Measurements from ENCODE around the gene ODAD3. TPM values are rescaled to one million over a fixed set of nuclear protein-coding genes. Genes with fewer than 3 reads are reported as not detected.

ODAD3 gene
- total and polyA plus RNA-seq, 10 of the 15 experiments (the other 5 are each of a cell fraction or from before 2014, with no cell fraction given): 0.11 to 0.39 (median 0.28) TPM; not detected in 7

DNA sequence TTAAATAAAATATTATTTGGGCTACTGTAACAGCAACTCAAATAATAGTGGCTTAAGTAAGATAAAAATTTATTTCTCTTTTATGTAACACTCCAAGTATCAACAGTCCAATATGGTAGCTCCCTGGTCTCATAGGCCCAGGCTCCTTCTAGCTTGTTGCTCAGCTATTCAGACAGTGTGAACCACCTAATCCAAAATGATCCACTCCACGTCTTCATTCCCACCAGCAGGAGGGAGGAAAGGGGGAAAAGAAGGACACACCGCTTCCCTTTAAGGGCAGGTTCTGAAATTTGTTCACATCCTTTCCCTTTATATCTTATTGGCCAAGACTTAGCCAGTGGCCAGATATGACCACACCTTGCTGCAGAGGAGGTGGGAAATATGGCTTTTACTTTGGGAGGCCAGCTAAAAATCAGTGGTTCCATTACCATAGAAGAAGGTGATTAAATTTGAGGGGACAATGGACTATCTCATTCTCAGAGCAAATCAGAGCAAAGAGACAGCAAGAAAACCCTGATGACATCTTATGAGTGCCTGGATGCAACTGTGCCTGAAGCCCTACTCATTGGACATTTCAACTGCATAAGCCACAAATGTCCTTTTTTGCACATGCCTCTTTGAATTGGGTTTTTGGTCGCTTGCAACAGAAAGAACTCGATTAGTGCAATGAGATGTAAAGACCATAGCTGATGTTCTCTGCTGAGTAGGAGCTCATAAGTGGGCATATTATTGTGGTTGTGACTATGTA, 43.8 kb downstream of the ODAD3 start:
- no peaks in the 10 kb centered on the region for H3K36me3 ChIP-seq (ENCODE audit: control insufficient read depth in 2 of 2, insufficient read depth in 2 of 2, low read length in 1 of 2)
- no peak overlapping the region for H3K27ac ChIP-seq (ENCODE audit: control insufficient read depth, insufficient read depth)
- H3K4me3 ChIP-seq: no peak overlapping the region
- no peaks in the 10 kb centered on the region for H4K20me1 ChIP-seq (ENCODE audit: control insufficient read depth, insufficient read depth)
- H2AFZ ChIP-seq (ENCODE audit: control insufficient read depth, low read depth, low read length): no peak overlapping the region
- RAD21 ChIA-PET (ENCODE audit: unreplicated experiment): interaction anchor here (0.7 to 1.2 kb wide), 2 partner anchors 17 to 94 kb away, joined by 3 read pairs; partner anchors contain the start of gene SWSAP1
- no peak overlapping the region for H3K4me2 ChIP-seq (ENCODE audit: control insufficient read depth, insufficient read depth)
- no peaks in the 10 kb centered on the region; the same call in 1 of the 3 replicates for H3K9me3 ChIP-seq (replicated peaks; ENCODE audit: control insufficient read depth, insufficient read depth, low read length)
- POLR2A ChIA-PET: interaction anchor here (0.7 to 1.3 kb wide), 3 partner anchors 10 to 228 kb away, joined by 3 to 6 read pairs (median 5); no protein-coding TSS in a partner anchor
- no peak for TF ChIP-seq SMAD5 (IDR thresholded peaks at IDR 0.05; ENCODE audit: low read depth)
- SMC1A ChIA-PET (ENCODE audit: uncharacterized antibody, unreplicated experiment): interaction anchor here (1.5 to 1.9 kb wide), 2 partner anchors 10 to 91 kb away, joined by 3 to 7 read pairs; no protein-coding TSS in a partner anchor
- CTCF ChIA-PET: interaction anchor here (1.0 to 3.1 kb wide), 3 partner anchors 9 to 91 kb away, joined by 3 to 21 read pairs (median 5); partner anchors contain the start of gene SWSAP1
- in situ Hi-C loops (cut with MboI): no loop called here
- H3K79me2 ChIP-seq (ENCODE audit: control insufficient read depth, insufficient read depth, low read length): no peaks in the 10 kb centered on the region
- WGBS (ENCODE audit: insufficient coverage, insufficient replicate concordance, low lambda C conversion rate, missing lambda C conversion rate): 30% methylated on average over 4 of the region's 4 CpGs
- H3K4me1 ChIP-seq (ENCODE audit: control insufficient read depth, insufficient read depth, low read length): no peaks in the 10 kb centered on the region
- intact Hi-C loops (cut with micrococcal nuclease; ENCODE audit: unreplicated experiment): no loop called here
- BruUV-seq (replicated peaks): no TSS peak
- no peaks in the 10 kb centered on the region for H3K27me3 ChIP-seq (replicated peaks in 1 of 2; ENCODE audit: control insufficient read depth in 2 of 2, insufficient read depth in 2 of 2, low read length in 1 of 2)
- FAIRE-seq (no peak), ATAC-seq (no peak), DNase-seq (ENCODE audit: low read depth, low spot score) (no peak)
- H3K9ac ChIP-seq (ENCODE audit: control insufficient read depth, insufficient read depth, low read length): no peak overlapping the region

DNA sequence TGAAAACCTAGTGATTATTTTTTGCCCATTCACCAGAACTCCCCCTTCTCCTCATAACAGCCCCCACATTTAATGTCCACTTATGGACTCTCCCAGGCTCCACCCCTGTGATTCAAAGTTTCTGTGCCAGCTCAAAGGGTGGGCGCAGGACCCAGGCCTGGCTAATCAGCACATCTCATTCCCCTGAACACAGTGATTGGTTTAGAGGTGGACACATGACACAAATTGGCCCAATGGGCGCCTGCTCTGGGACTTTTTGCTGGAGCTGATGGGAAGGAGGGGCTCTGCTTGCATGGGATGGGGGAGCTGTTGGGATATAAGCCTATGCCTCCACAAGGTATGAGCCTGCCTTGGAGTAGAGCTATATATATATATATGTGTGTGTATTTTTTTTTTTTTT, 44.6 kb downstream of the ODAD3 start:
- TF ChIP-seq NFYB (IDR thresholded peaks at IDR 0.05; ENCODE audit: insufficient read depth, low read depth, low read length): peak; percentile 63
- no peak for TF ChIP-seq SREBF2 (IDR thresholded peaks at IDR 0.05; ENCODE audit: low read length)
- H3K79me2 ChIP-seq (ENCODE audit: control insufficient read depth, insufficient read depth, low read length): no peaks in the 10 kb centered on the region

More for the DNA sequence above, 44.6 kb downstream of the ODAD3 start:
- Histone ChIP-seq H3K4me1 (ENCODE audit: control insufficient read depth, insufficient read depth, low read length) (no peaks in the 10 kb centered on the region), H3K9ac (ENCODE audit: control insufficient read depth, insufficient read depth, low read length) (no peak overlapping the region), H3K36me3 (ENCODE audit: control insufficient read depth in 2 of 2, insufficient read depth in 2 of 2, low read length in 1 of 2) (no peaks in the 10 kb centered on the region), H3K4me2 (ENCODE audit: control insufficient read depth, insufficient read depth) (no peak overlapping the region), H2AFZ (ENCODE audit: control insufficient read depth, low read depth, low read length) (no peak overlapping the region), H3K4me3 (no peak overlapping the region), H4K20me1 (ENCODE audit: control insufficient read depth, insufficient read depth) (no peaks in the 10 kb centered on the region), H3K9me3 (replicated peaks; ENCODE audit: control insufficient read depth, insufficient read depth, low read length) (no peaks in the 10 kb centered on the region; the same call in 1 of the 3 replicates), H3K27ac (ENCODE audit: control insufficient read depth, insufficient read depth) (no peak overlapping the region), H3K27me3 (replicated peaks in 1 of 2; ENCODE audit: control insufficient read depth in 2 of 2, insufficient read depth in 2 of 2, low read length in 1 of 2) (no peaks in the 10 kb centered on the region)
- ChIA-PET CTCF (interaction anchor here (1.6 to 3.1 kb wide), 2 partner anchors 9 to 92 kb away, joined by 5 to 21 read pairs; no protein-coding TSS in a partner anchor), SMC1A (ENCODE audit: uncharacterized antibody, unreplicated experiment) (interaction anchor here (1.5 to 1.9 kb wide), 2 partner anchors 10 to 92 kb away, joined by 3 to 7 read pairs; no protein-coding TSS in a partner anchor), POLR2A (interaction anchor here (0.7 to 1.3 kb wide), 2 partner anchors 9 to 29 kb away, joined by 5 to 6 read pairs; no protein-coding TSS in a partner anchor), RAD21 (ENCODE audit: unreplicated experiment) (interaction anchor here (0.8 to 1.2 kb wide), 2 partner anchors 16 to 92 kb away, joined by 3 read pairs; partner anchors contain the start of gene SWSAP1)
- DNase-seq (ENCODE audit: low read depth, low spot score) (no peak), FAIRE-seq (no peak), ATAC-seq (no peak)
- 40% methylated on average over 2 of the region's 2 CpGs for WGBS (ENCODE audit: insufficient coverage, insufficient replicate concordance, low lambda C conversion rate, missing lambda C conversion rate)
- in situ Hi-C loops (cut with MboI): no loop called here
- no TSS peak for BruUV-seq (replicated peaks)
- intact Hi-C loops (cut with micrococcal nuclease; ENCODE audit: unreplicated experiment): no loop called here

Data from GM12878 (cell line).